ENCODE measurements around the gene STRIP1.

The STRIP1 gene

GRCh38 chr1:110034451-110035235, at the start of gene STRIP1:
STRIP1 (plus strand) TSS chr1:110034624; CDS start chr1:110034638, 14 bp downstream.
- DNase-seq (ENCODE audit: low read depth): peak; percentile 84

- DNase-seq (ENCODE audit: low read depth): no peak
Measured at GRCh38 chr1:109985247-109986053, 49.0 kb upstream of the STRIP1 start.

GRCh38 chr1:109986054-109986444, 48.4 kb upstream of the STRIP1 start:
- DNase-seq (ENCODE audit: low read depth): no peak

GRCh38 chr1:109988349-109988914, 46.0 kb upstream of the STRIP1 start:
- DNase-seq (ENCODE audit: low read depth): no peak

- DNase-seq (ENCODE audit: low read depth): no peak
Measured at GRCh38 chr1:109989506-109990301, 44.7 kb upstream of the STRIP1 start.

GRCh38 chr1:109990302-109990653, 44.1 kb upstream of the STRIP1 start:
- no peak for DNase-seq (ENCODE audit: low read depth)

GRCh38 chr1:109991400-109991925, 43.0 kb upstream of the STRIP1 start:
- DNase-seq (ENCODE audit: low read depth): no peak

GRCh38 chr1:109993885-109994284, 40.5 kb upstream of the STRIP1 start:
- no peak for DNase-seq (ENCODE audit: low read depth)

GRCh38 chr1:109994654-109995053, 39.8 kb upstream of the STRIP1 start:
- DNase-seq (ENCODE audit: low read depth): no peak

- no peak for DNase-seq (ENCODE audit: low read depth)
Measured at GRCh38 chr1:109995536-109995935, 38.9 kb upstream of the STRIP1 start.

GRCh38 chr1:109996476-109996875, 37.9 kb upstream of the STRIP1 start:
- DNase-seq (ENCODE audit: low read depth): no peak

GRCh38 chr1:109997204-109997866, 37.1 kb upstream of the STRIP1 start:
- no peak for DNase-seq (ENCODE audit: low read depth)

- DNase-seq (ENCODE audit: low read depth): no peak
Measured at GRCh38 chr1:109997867-109998229, 36.6 kb upstream of the STRIP1 start.

GRCh38 chr1:110002695-110003094, 31.7 kb upstream of the STRIP1 start:
- no peak for DNase-seq (ENCODE audit: low read depth)

- no peak for DNase-seq (ENCODE audit: low read depth)
Measured at GRCh38 chr1:110003747-110004428, 30.5 kb upstream of the STRIP1 start.

- DNase-seq (ENCODE audit: low read depth): no peak
Measured at GRCh38 chr1:110004583-110004982, 29.8 kb upstream of the STRIP1 start.

- no peak for DNase-seq (ENCODE audit: low read depth)
Measured at GRCh38 chr1:110005971-110006370, 28.5 kb upstream of the STRIP1 start.

- DNase-seq (ENCODE audit: low read depth): no peak
Measured at GRCh38 chr1:110006516-110006915, 27.9 kb upstream of the STRIP1 start.

- DNase-seq (ENCODE audit: low read depth): no peak
Measured at GRCh38 chr1:110007046-110007830, 27.2 kb upstream of the STRIP1 start.

- DNase-seq (ENCODE audit: low read depth): no peak
Measured at GRCh38 chr1:110008971-110009565, 25.4 kb upstream of the STRIP1 start.
